Head of caudate nucleus (tissue), 42 donors: ENCODE measurements around the gene SPATA17.

ENCODE experiments used
- DNase-seq, 42 donors: peaks; one replicate each; pipeline versions ENCODE4 v3.0.0 to v3.0.0-alpha.2; 2020 to 2021; ENCODE audit warnings: mixed read lengths in 7 of 42
- intact Hi-C: fragments of 100-400 bp; cut with DNase I; formaldehyde crosslinking; loops from one replicate; pipeline ENCODE4 v1.15.0; 2022

The SPATA17 gene

GRCh38 chr1:217812175-217812574 is 181.0 kb downstream of the SPATA17 start:
- DNase-seq: no peak
- intact Hi-C loops: no loop called here

- DNase-seq: no peak
- intact Hi-C loops: no loop called here
Observed at GRCh38 chr1:217813031-217813430, 181.9 kb downstream of the SPATA17 start.

GRCh38 chr1:217837691-217838090 is 206.5 kb downstream of the SPATA17 start:
- no peak for DNase-seq
- intact Hi-C loops: no loop called here

GRCh38 chr1:217839161-217839560 is 208.0 kb downstream of the SPATA17 start:
- DNase-seq: no peak
- intact Hi-C loops: no loop called here

GRCh38 chr1:217846733-217847132 is 215.6 kb downstream of the SPATA17 start:
- no peak for DNase-seq
- intact Hi-C loops: no loop called here

- no peak for DNase-seq
- intact Hi-C loops: no loop called here
Observed at GRCh38 chr1:217847643-217848042, 216.5 kb downstream of the SPATA17 start.

- no peak for DNase-seq
- intact Hi-C loops: no loop called here
Observed at GRCh38 chr1:217856342-217857034, 225.3 kb downstream of the SPATA17 start.

GRCh38 chr1:217857061-217857460 is 225.9 kb downstream of the SPATA17 start:
- intact Hi-C loops: no loop called here
- DNase-seq: peak in 13 of 42 donors; percentile 2 to 44 (median 16)

- intact Hi-C loops: no loop called here
- DNase-seq: no peak
Observed at GRCh38 chr1:217861658-217862057, 230.5 kb downstream of the SPATA17 start.

GRCh38 chr1:217867446-217867995 is 236.4 kb downstream of the SPATA17 start:
- intact Hi-C loops: no loop called here
- no peak for DNase-seq

- DNase-seq: no peak
- intact Hi-C loops: no loop called here
Observed at GRCh38 chr1:217871955-217872354, 240.8 kb downstream of the SPATA17 start.

GRCh38 chr1:217875229-217875628 is 244.1 kb downstream of the SPATA17 start:
- DNase-seq: no peak
- intact Hi-C loops: no loop called here

- intact Hi-C loops: no loop called here
- no peak for DNase-seq
Observed at GRCh38 chr1:217876401-217876800, 245.3 kb downstream of the SPATA17 start.

GRCh38 chr1:217876896-217877295 is 245.8 kb downstream of the SPATA17 start:
- intact Hi-C loops: no loop called here
- DNase-seq: no peak

- DNase-seq: no peak
- intact Hi-C loops: no loop called here
Observed at GRCh38 chr1:217881131-217881543, 250.0 kb downstream of the SPATA17 start.

GRCh38 chr1:217881607-217882332 is 250.6 kb downstream of the SPATA17 start:
- intact Hi-C loops: no loop called here
- DNase-seq: no peak

GRCh38 chr1:217885181-217885580 is 254.0 kb downstream of the SPATA17 start:
- DNase-seq: no peak
- intact Hi-C loops: no loop called here

GRCh38 chr1:217888328-217888727 is 257.2 kb downstream of the SPATA17 start:
- DNase-seq: no peak
- intact Hi-C loops: no loop called here

- DNase-seq: peak in 1 of 42 donors; percentile 46
Observed at GRCh38 chr1:217889401-217889800, 258.3 kb downstream of the SPATA17 start.

GRCh38 chr1:217891966-217892365 is 260.8 kb downstream of the SPATA17 start:
- DNase-seq: no peak
- intact Hi-C loops: no loop called here

More at GRCh38 chr1:217889401-217889800, 258.3 kb downstream of the SPATA17 start:
- intact Hi-C loops: no loop called here
